Naive thymus-derived CD8-positive, alpha-beta T cell (primary cell): ENCODE measurements around the gene TIMM17B. TPM values are rescaled to one million over a fixed set of nuclear protein-coding genes. Genes with fewer than 3 reads are reported as not detected.
A peak's percentile ranks its signal among the peaks of the same experiment; 100 is the strongest.

ENCODE experiments used
- ATAC-seq, 2 donors: fragments of 150-1000 bp; cut with Tn5 transposase in 1 of 2; sonication (Bioruptor Pico), chemical (Tn5 transposase) in 1 of 2; 1 replicate in 1 of 2; 2 replicates in 1 of 2; pipeline ENCODE4 v1.10.0; 2021; ENCODE audit warnings: mild to moderate bottlenecking in 2 of 2, moderate library complexity in 2 of 2
- POLR2A ChIA-PET: fragments of 350-600 bp; sonication (Branson Sonifier 250); formaldehyde crosslinking; loops from one replicate; lab custom pipeline; 2021; ENCODE audit warnings: antibody characterized with exemption; lab: Charles Lee
- DNase-seq, 10 donors: peaks; one replicate each; pipeline versions ENCODE4 v3.0.0 to v3.0.0-alpha.2; 2020 to 2022
- H3K27ac Mint-ChIP-seq, 10 donors: one replicate each; pipeline ENCODE4 v1.8.0; 2020 to 2022; ENCODE audit warnings: mild to moderate bottlenecking in 10 of 10, mixed read lengths in 10 of 10, moderate library complexity in 4 of 10, inconsistent platforms in 1 of 10
- H3K27me3 Mint-ChIP-seq, 5 donors: one replicate each; pipeline ENCODE4 v1.8.0; 2021 to 2022; ENCODE audit warnings: mixed read lengths in 5 of 5
- H3K36me3 Mint-ChIP-seq, 3 donors: one replicate each; pipeline ENCODE4 v1.8.0; 2020 to 2022; ENCODE audit warnings: mixed read lengths in 3 of 3, mild to moderate bottlenecking in 2 of 3, inconsistent platforms in 1 of 3
- H3K4me1 Mint-ChIP-seq, 4 donors: one replicate each; pipeline ENCODE4 v1.8.0; 2021 to 2022; ENCODE audit warnings: mixed read lengths in 4 of 4
- H3K4me3 Mint-ChIP-seq, 10 donors: one replicate each; pipeline ENCODE4 v1.8.0; 2020 to 2022; ENCODE audit warnings: mild to moderate bottlenecking in 10 of 10, mixed read lengths in 10 of 10, moderate library complexity in 6 of 10, inconsistent platforms in 1 of 10
- H3K9me3 Mint-ChIP-seq, 9 donors: one replicate each; pipeline ENCODE4 v1.8.0; 2020 to 2022; ENCODE audit warnings: mixed read lengths in 9 of 9, mild to moderate bottlenecking in 3 of 9, inconsistent platforms in 1 of 9, moderate library complexity in 1 of 9
- polyA plus RNA-seq, 3 donors: library from polyadenylated mRNA; unstranded; fragments of 300-500 nt; fragmentation: Illumina TruSeq; gene quantifications; one replicate each; pipeline ENCODE4 v1.2.3, GENCODE V29; 2021
- total RNA-seq, 8 experiments: library from RNA in 2 of 8; stranded (reverse) in 2 of 8; gene quantifications; one replicate each; pipeline ENCODE4 v1.2.3 and lab custom pipeline; 2021 to 2026

TIMM17B gene
- 10 to 100 TPM; 41.2 to 44.8 TPM for total RNA-seq
- polyA plus RNA-seq = 10 to 100 TPM; 52.9 to 59.1 (median 55.5) TPM
- 22.9 to 34.9 (median 27.1) reads per million in 6 experiments for total RNA-seq (lab: John Stamatoyannopoulos, UW)

GRCh38 chrX:48897625-48898306 is at the start of gene TIMM17B, which contains the start of gene PQBP1:
TIMM17B (minus strand) TSS chrX:48897768; CDS start chrX:48897749, 19 bp downstream.
PQBP1 (plus strand) TSS chrX:48897930; CDS start chrX:48898510, 580 bp downstream.
- Mint-ChIP-seq H3K27me3 (no peaks in the 10 kb centered on the region), H3K4me3 (peak within 1 kb of the TSS; percentile 88 to 98 (median 92)), H3K9me3 (peaks cover 0 to 4% (median 0%) of the 10 kb centered on the region in 9 donors), H3K4me1 (peaks cover 4 to 41% (median 26%) of the 10 kb centered on the region in 4 donors), H3K27ac (peak within 1 kb of the TSS; percentile 92 to 100 (median 96)), H3K36me3 (peaks cover 0 to 39% (median 0%) of the 10 kb centered on the region in 3 donors)
- ATAC-seq (peak; percentile 86), DNase-seq (peak; percentile 79 to 94 (median 87))
- POLR2A ChIA-PET = interaction anchor here (0.6 to 2.7 kb wide), 17 partner anchors 9 to 1525 kb away, joined by 3 to 26 read pairs (median 6); partner anchors contain the start of genes GRIPAP1, HDAC6, OTUD5 and PCSK1N

GRCh38 chrX:48945517-48946348 is 48.2 kb upstream of the TIMM17B start:
- Mint-ChIP-seq H3K36me3 (peaks cover 0 to 18% (median 0%) of the 10 kb centered on the region in 3 donors), H3K27me3 (no peaks in the 10 kb centered on the region), H3K9me3 (no peaks in the 10 kb centered on the region), H3K27ac (peak overlapping the region; percentile 69 to 92 (median 78)), H3K4me3 (peak overlapping the region; percentile 18 to 59 (median 40)), H3K4me1 (peaks cover 16 to 56% (median 51%) of the 10 kb centered on the region in 4 donors)
- ATAC-seq (peak; percentile 65 to 74), DNase-seq (peak; percentile 26 to 76 (median 50))
- POLR2A ChIA-PET = interaction anchor here (0.6 to 13.3 kb wide), 7 partner anchors 9 to 54 kb away, joined by 3 to 276 read pairs (median 7); partner anchors contain the start of genes PIM2 and SLC35A2

GRCh38 chrX:48942895-48943294 is 45.3 kb upstream of the TIMM17B start:
- Mint-ChIP-seq H3K27ac (peak overlapping the region; percentile 85 to 96 (median 93)), H3K4me3 (peak overlapping the region in 6 of 10 donors; percentile 5 to 67 (median 51))

GRCh38 chrX:48940404-48940955 is 42.9 kb upstream of the TIMM17B start:
- peak overlapping the region in 9 of 10 donors; percentile 66 to 92 (median 87) for H3K4me3 Mint-ChIP-seq
- H3K27ac Mint-ChIP-seq = peak overlapping the region; percentile 96 to 99 (median 99)
- ATAC-seq (no peak), DNase-seq (no peak)
- no peaks in the 10 kb centered on the region for H3K27me3 Mint-ChIP-seq
- peaks cover 0 to 16% (median 3%) of the 10 kb centered on the region in 3 donors for H3K36me3 Mint-ChIP-seq
- POLR2A ChIA-PET = interaction anchor here (0.8 to 13.3 kb wide), 8 partner anchors 8 to 203 kb away, joined by 3 to 276 read pairs (median 16); partner anchors contain the start of genes OTUD5, PIM2, PQBP1 and SLC35A2
- no peaks in the 10 kb centered on the region for H3K9me3 Mint-ChIP-seq
- H3K4me1 Mint-ChIP-seq = peaks cover 37 to 87% (median 84%) of the 10 kb centered on the region in 4 donors

More at GRCh38 chrX:48942895-48943294, 45.3 kb upstream of the TIMM17B start:
- DNase-seq (no peak), ATAC-seq (no peak)
- Mint-ChIP-seq H3K36me3 (peaks cover 0 to 14% (median 0%) of the 10 kb centered on the region in 3 donors), H3K9me3 (no peaks in the 10 kb centered on the region), H3K27me3 (no peaks in the 10 kb centered on the region), H3K4me1 (peaks cover 30 to 78% (median 77%) of the 10 kb centered on the region in 4 donors)
- POLR2A ChIA-PET = interaction anchor here (2.3 to 13.3 kb wide), 4 partner anchors 14 to 52 kb away, joined by 6 to 276 read pairs (median 92); partner anchors contain the start of genes OTUD5, PIM2 and SLC35A2

GRCh38 chrX:48939524-48940228 is 42.1 kb upstream of the TIMM17B start:
- H3K27me3 Mint-ChIP-seq = no peaks in the 10 kb centered on the region
- peak overlapping the region; percentile 66 to 92 (median 87) for H3K4me3 Mint-ChIP-seq
- peak overlapping the region; percentile 96 to 99 (median 99) for H3K27ac Mint-ChIP-seq
- ATAC-seq (peak; percentile 21 to 22), DNase-seq (peak in 6 of 10 donors; percentile 15 to 65 (median 42))
- H3K36me3 Mint-ChIP-seq = peaks cover 0 to 23% (median 8%) of the 10 kb centered on the region in 3 donors
- POLR2A ChIA-PET = interaction anchor here (0.8 to 13.3 kb wide), 11 partner anchors 9 to 202 kb away, joined by 3 to 276 read pairs (median 5); partner anchors contain the start of genes HDAC6, OTUD5, PIM2 and PQBP1
- H3K9me3 Mint-ChIP-seq = peaks cover 0 to 2% (median 0%) of the 10 kb centered on the region in 9 donors
- H3K4me1 Mint-ChIP-seq = peaks cover 41 to 92% (median 89%) of the 10 kb centered on the region in 4 donors

- POLR2A ChIA-PET = interaction anchor here (0.8 to 13.3 kb wide), 11 partner anchors 8 to 364 kb away, joined by 3 to 276 read pairs (median 5); partner anchors contain the start of genes HDAC6, OTUD5, PIM2 and PQBP1
- H3K4me1 Mint-ChIP-seq = peaks cover 40 to 94% (median 90%) of the 10 kb centered on the region in 4 donors
- peaks cover 2 to 30% (median 16%) of the 10 kb centered on the region in 3 donors for H3K36me3 Mint-ChIP-seq
- H3K4me3 Mint-ChIP-seq = peak overlapping the region; percentile 66 to 92 (median 87)
- H3K9me3 Mint-ChIP-seq = peaks cover 0 to 4% (median 0%) of the 10 kb centered on the region in 9 donors
- DNase-seq (peak; percentile 46 to 87 (median 81)), ATAC-seq (peak; percentile 39 to 58)
- H3K27me3 Mint-ChIP-seq = no peaks in the 10 kb centered on the region
- peak overlapping the region; percentile 96 to 99 (median 99) for H3K27ac Mint-ChIP-seq
Observed at GRCh38 chrX:48938721-48939425, 41.3 kb upstream of the TIMM17B start.

GRCh38 chrX:48937054-48937907 is 39.7 kb upstream of the TIMM17B start:
- H3K9me3 Mint-ChIP-seq = peaks cover 0 to 6% (median 0%) of the 10 kb centered on the region in 9 donors
- ATAC-seq = peak; percentile 72 to 73
- DNase-seq = peak; percentile 65 to 97 (median 92)
- H3K27me3 Mint-ChIP-seq = no peaks in the 10 kb centered on the region
- peaks cover 5 to 29% (median 20%) of the 10 kb centered on the region in 3 donors for H3K36me3 Mint-ChIP-seq
- peak overlapping the region; percentile 78 to 92 (median 87) for H3K4me3 Mint-ChIP-seq
- POLR2A ChIA-PET = interaction anchor here (0.5 to 13.3 kb wide), 12 partner anchors 7 to 307 kb away, joined by 3 to 276 read pairs (median 7); partner anchors contain the start of genes GRIPAP1, OTUD5, PIM2 and PQBP1
- H3K27ac Mint-ChIP-seq = peak overlapping the region; percentile 96 to 99 (median 99)
- H3K4me1 Mint-ChIP-seq = peaks cover 35 to 87% (median 81%) of the 10 kb centered on the region in 4 donors

GRCh38 chrX:48936429-48937053 is 39.0 kb upstream of the TIMM17B start:
- Mint-ChIP-seq H3K4me1 (peaks cover 29 to 79% (median 73%) of the 10 kb centered on the region in 4 donors), H3K36me3 (peaks cover 5 to 29% (median 20%) of the 10 kb centered on the region in 3 donors), H3K4me3 (peak overlapping the region; percentile 78 to 92 (median 87)), H3K27me3 (no peaks in the 10 kb centered on the region), H3K9me3 (peaks cover 0 to 6% (median 0%) of the 10 kb centered on the region in 9 donors), H3K27ac (peak overlapping the region; percentile 96 to 99 (median 99))
- no peak for ATAC-seq
- peak in 1 of 10 donors; percentile 21 for DNase-seq
- POLR2A ChIA-PET = interaction anchor here (0.6 to 13.3 kb wide), 10 partner anchors 8 to 270 kb away, joined by 3 to 276 read pairs (median 8); partner anchors contain the start of genes OTUD5, PIM2, PQBP1 and SLC35A2

GRCh38 chrX:48935301-48935670 is 37.7 kb upstream of the TIMM17B start:
- ATAC-seq = no peak
- POLR2A ChIA-PET = interaction anchor here (0.7 to 13.3 kb wide), 2 partner anchors 12 to 116 kb away, joined by 8 to 276 read pairs; partner anchors contain the start of gene PIM2
- Mint-ChIP-seq H3K4me3 (peak overlapping the region in 9 of 10 donors; percentile 24 to 72 (median 51)), H3K36me3 (peaks cover 5 to 37% (median 22%) of the 10 kb centered on the region in 3 donors), H3K9me3 (peaks cover 0 to 6% (median 0%) of the 10 kb centered on the region in 9 donors), H3K4me1 (peaks cover 28 to 71% (median 65%) of the 10 kb centered on the region in 4 donors), H3K27ac (peak overlapping the region; percentile 87 to 99 (median 98)), H3K27me3 (no peaks in the 10 kb centered on the region)
- no peak for DNase-seq
